CD4-positive, alpha-beta T cell treated with Interleukin-12 subunit alpha and Interleukin-12 subunit beta, for 1 hour (primary cell): ENCODE results near the gene ATXN10.

Experiments used
- DNase-seq: peaks from one replicate; pipeline ENCODE4 v3.0.0-alpha.2; 2020

ATXN10 gene

DNA sequence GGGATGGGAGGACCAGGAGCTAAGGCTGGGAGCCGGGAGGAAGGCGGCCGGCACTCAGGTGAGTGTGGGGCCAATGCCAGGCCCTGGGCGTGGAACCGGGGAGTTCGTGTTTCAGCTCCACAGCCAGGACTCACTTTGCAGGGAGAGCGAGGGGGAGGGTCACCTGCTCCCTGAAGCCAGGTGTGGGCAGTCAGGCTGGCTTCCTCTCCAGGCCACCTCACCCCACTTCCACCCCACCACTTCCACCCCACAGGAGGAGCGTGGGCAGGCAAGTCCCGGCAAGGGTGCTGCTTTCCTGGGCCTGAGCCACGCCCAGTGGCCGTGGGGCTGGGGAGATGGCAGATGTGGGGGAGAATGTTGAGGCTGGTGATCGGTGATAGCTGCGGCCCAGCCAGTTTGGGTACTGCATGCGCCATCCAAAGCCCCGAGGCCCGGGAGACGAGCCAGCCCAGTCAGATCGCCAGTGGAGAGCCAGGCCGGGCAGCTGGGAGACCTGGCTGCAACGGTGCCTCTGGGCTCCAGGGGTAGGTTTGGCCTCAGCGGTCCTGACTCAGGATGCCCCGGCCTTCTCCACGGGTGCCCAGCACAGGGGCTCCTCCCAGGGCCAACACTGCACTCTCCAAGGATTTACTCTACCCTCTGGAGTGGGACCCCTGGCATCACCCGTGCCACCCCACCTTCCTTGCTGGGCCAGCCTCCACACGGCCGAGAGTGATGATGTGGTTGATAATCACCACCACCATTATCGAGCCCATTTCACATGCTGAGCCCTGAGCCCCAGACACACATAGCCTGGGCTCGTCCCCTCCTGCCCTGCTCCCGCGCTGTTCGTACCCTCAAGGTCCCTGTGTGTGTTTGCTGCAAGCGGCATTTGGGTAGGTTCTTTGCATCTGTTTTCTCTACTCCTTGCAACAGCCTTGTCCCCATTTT lies 211.5 kb downstream of the ATXN10 start:
- no peak for DNase-seq

DNA sequence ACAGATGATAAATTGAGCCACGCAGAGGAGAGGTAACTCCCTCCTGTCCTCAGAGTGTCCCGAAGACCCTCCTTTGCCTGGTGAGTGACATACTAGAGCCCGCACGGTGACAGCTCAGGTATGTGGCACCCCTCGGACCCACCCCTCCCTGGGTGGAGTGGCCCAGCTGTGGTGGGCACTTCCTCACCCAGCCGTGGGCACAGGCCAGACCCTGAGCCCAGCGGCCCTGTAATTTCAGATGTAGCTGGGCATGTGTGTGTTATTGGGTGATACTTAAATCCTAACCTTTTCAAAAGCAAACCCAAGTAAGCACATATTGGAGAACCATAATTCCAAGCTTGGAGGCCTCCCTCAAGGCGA lies 212.2 kb downstream of the ATXN10 start:
- DNase-seq = no peak

DNA sequence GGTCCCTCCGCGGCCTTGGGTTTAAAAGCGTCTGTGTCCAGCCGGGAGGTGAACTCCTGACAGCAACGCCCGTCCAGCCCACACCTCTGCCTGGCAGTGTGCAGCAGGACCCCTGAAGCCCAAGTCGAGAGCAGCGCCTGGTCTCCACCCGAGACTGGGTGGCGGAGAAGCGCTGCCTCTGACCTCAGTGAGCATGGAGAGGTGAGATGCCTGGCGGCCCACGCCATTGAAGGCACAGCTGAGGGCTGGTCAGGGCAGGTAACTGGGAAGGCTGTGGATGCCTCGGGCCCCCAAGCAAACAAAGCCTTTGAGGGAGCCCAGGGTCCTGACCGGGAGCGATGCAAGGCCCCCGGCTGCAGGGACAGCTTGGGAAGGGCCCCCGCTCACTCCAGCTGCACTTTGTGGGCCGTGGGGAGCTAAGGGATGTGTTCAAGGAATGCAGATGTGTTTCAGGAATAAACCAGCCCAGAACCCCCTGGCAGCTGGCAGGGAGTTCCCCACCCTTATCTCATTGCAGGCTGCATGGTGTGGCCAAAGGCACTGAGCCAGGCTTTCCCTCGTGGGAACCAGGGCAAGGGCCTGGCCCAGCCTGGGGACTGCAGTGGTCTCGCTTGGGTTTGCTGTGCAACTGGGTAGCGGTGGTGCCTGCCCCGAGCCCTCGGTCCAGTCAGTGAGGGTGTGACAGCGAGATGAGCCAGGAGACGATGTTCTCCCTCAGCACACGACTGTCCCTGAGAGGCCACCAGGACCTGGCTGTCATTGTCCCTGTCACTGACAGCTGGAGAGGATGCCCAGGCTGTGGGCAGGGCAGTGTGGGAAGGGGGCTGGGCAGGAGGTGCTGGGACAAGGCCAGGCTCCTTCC lies 212.8 kb downstream of the ATXN10 start:
- DNase-seq = no peak

DNA sequence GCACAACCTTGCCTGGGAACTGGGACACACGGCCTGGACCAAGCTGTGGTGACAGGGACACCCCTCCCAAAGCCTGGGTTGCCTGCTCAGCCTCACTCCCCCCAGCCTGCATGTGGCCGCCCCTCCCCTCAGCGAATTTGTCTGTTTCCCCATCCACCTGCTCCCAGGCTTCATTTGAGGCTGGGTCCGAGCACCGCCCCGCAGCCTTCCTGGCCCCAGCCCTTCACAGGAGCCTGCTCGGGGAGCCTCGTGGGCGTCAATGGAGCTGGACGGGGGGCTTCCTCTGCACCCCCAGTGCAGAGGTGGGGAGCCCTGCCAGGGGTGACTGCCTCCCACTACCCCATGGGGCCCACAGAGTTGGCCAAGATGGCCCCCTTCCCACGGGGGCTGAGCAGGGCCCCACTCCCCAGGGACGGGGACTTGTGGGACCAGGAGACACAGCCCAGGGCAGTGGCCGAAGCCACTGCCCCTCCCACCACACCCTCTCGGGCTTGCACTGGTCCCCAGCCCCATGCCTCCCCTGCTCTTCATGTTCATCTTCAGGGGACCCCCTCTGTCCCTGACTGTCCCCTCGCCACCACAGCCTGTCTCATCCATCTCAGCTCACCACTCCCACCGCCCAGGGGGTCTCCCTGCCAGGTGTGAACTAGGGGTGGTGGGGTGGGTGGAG lies 213.7 kb downstream of the ATXN10 start:
- DNase-seq = no peak

DNA sequence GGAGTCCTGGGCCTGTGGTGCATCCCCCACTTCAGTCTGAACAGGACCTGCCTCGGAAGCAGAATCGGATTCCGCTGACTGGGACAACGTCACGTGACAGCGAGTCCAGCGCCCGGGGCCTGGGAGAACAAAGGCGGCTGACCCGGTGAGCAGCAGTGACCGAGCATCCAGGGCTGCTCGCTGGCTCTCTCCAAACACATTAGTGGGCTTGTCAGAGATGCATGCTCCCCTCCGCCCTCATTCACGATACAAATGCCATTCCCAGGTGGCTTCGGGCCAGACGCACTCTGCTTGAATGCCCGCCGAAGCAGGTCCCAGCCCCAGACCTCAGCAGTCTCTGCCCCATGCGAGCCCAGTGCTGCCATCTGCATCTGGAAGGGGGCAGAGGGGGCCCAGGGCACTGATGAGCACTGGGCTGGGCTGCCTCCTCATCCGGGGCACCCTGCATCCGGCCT lies 214.3 kb downstream of the ATXN10 start:
- no peak for DNase-seq

DNA sequence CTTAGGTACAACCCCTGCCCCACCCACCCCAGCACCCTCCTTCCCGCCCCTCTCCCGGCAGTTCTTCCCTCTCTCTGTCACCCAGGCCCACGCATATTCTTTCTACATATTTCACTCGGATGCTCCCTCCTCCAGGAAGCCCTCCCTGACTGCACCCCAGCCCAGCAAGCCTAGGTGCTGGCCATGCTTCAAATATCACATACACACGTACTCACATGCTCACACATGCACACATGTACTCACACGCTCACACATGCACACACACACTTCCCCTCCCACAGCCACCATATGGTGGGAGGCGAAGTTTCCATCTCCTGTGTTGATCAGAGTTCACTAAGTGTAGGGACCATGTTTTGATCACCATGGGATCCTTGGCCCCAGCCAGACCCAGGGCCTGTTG lies 214.9 kb downstream of the ATXN10 start:
- DNase-seq = no peak

DNA sequence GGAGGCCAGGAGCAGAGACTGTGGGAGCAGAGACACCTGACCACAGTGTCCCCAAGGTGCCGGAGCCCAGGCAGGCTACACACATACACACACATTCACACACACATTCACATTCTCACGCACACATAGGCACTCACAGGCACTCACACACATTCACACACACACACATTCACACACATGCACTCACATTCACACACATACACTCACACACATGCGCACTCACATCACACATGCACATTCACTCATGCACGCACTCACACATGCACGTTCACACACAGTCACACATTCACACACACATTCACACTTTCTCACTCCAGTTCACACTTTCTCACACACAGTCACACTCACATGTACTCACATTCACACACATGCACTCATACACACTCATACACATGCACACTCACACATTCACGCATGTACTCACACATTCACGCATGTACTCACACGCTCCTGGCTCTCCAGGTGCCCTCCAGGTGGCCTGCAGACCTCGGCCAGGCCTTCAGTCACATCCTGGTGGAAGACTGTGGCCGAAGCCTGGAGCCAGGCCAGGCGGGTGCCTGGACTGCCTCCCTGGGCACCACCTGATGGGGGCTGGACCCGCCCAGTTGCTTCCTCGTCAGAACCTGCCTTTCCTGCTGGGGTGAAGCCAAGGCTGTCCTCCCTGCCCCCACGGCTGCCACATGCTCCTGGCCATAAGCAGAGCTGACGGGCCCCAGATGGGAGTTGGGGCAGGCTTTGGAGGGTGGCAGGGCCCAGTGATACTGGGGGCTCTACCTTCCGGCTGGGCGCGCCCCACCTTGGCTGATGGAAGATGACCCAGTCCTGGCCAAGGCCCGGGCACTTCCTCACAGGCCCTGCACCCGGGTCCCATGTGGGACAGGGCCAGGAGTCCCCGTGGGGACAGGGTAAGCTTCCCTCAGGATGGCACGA lies 215.8 kb downstream of the ATXN10 start:
- DNase-seq = no peak

DNA sequence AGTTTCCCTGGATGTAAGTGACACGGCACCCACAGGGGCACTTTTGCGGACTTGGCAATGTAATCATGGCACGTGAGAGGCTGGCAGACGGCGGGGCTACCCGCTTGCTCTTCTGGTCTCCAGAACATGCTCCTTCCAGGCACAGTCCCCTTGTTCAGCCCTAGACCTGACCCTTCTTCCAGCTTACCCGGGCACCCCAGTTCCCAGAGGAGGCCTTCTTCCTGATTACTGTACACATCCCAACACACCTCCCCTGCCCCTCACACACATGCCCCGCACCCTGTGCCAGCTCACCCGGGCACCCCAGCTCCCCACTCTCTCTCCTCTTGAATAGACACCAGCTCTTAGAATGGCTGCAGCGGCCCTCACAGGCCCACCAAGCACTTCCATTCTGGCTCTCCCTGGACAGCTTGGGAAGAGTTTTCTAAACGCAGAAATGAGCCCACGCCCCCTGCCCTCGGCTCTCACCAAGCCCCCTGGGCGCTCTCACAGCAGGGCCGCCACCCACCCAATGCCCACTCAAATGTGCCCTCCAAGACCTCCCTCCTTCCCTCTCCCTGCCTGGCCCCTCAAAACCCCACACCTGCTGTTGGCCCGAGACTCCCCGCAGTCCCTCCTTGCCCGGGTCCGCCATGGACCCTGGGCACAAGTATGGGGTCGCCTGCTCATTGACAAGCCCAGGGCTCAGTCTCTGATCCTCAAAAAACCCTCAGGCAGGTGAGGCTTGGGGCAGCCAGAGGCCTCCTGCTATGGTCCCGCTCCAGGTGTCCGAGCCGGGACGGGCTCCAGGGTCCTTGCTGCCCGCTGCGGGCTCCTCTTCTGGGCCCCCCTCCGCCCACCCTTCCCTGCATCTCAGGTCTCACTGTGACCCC lies 216.8 kb downstream of the ATXN10 start:
- no peak for DNase-seq

DNA sequence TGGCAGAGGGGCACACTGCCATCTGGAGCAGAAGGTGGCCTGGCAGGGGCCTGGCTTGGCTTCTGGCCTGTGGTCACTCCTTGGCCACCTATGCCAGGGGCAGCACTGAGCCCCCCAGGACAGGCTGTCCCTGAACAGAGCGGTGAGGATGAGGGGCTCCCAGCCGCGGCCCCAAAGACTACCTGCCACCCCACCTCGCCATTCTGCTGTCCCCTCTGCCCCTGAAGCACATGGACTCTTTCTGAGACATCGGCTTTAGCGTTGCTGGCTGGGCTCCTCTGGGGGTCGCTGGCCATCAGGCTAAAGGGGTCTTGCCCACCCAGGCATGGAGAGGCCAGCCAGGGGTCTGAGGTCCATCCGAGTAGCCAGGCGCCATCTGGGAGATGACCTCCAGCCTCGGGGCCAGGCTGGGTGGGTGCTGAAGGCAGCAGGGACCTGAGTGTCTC lies 217.5 kb downstream of the ATXN10 start:
- DNase-seq = no peak

DNA sequence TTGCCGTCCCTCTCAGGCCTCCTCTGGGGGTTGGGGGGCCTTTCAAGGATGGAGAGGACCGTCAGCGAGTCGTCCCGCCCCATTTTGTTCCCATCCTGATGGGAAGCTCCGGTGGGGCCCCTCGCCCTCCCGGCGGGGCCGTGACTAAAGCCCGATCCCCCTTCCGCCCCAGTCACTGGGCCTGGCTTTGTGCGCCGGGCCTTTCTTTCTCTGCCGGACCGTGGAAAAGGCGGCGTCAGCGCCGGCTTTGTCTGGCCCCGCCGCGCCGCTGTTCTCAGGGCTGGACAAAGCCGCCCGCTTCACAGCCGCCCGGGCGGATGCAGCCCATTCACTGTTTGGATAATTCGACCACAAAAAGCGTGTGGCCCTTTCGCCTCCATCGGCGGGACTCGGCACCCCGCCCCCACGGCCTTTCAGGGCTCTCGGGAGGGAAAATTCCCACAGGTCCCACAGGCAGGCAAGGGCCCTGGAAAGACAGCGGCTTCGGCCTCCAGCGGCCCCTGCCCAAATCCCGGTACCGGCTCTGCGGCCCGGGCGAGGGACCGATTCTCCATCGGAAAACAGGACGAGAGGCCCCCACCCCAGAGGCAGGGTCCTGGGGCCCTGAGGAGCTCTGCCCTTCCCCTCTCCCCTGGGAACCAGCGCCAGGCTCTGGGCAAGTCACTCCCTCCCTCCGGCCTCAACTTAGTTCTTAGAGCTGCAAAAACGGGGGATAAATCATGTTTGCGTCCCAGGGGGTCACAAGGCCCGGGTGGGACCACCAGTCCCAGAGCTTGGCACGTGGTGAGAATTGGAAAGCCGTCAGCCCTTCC lies 218.1 kb downstream of the ATXN10 start:
- DNase-seq = no peak

DNA sequence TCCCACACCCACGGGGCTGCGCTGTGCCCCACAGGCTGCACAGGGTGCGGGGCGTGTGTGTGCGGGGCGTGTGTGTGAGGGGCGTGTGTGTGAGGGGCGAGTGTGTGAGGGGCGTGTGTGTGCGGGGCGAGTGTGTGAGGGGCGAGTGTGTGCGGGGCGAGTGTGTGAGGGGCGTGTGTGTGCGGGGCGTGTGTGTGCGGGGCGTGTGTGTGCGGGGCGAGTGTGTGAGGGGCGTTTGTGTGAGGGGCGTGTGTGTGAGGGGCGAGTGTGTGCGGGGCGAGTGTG lies 218.7 kb downstream of the ATXN10 start:
- DNase-seq = no peak

DNA sequence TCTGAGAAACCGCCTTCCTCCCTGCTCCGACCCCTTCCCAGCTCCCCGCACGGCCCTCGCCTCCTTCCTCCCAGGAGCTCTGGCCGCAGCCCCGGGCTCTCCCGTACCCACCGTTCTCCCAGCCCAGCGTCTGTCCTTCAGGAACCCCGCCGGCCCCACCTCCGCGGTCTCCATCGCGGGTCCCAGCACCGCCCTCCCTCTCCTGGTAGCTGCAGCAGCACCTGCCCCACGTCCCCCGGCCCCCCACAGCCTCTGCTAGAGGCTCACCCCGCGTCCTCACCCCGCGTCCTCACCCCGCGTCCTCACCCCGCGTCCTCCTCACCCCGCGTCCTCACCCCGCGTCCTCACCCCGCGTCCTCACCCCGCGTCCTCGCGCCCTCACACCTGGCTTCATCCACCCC lies 219.4 kb downstream of the ATXN10 start:
- no peak for DNase-seq

DNA sequence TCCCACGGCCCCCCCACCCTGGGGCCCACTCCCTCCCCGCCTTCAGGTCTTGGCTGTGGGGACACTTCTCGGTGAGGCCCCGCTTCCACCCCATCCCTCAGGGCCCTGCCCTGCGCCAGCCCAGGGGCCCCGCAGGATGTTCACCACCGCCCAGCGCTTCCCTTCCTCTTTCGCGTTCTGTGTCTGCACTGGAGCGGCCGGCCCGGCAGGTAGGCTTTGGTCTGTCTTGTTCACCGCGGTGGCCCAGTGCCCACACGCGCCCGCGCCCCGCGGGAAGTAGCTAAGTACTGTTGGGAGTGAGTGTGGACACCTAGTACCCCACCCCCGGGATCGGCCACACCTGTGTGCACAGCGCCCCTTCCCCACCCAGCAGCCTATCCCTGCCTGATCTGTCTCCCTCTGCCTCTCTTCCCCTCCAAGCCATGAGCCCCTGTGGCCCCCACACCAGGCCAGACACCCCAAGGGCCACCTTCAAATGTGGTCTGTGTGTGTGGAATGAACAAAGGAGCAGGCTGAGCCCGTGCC lies 219.9 kb downstream of the ATXN10 start:
- no peak for DNase-seq

DNA sequence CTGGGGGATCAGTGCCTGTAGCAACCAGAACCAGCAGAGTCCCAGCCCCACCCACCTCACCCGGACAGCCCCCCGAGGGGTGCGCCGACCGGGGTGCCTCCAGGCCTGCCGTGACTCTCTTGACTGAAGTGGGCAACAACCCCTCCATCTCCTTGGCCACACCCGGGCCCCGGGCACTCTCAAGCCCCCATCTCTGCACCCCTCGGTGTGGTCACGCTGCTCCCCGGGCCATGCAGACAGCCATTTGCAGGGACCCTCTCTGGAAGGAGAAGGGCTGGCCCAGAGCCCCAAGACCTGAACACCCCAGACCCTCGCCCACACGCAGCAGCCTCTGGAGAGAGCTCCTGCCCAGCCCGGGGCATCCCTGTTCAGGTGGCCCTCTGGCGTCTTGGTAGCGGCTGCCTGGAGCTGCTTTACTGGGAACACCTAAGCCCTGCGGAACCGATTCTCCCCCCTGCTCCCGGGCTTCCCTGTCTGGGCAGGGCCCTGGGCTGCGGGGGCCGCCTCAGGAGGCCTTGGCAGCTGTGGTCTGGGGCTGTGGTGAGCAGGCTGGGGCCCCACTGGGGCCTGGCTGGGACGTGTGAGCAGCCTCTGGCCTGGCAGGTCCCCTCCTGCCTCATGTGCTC lies 220.5 kb downstream of the ATXN10 start:
- no peak for DNase-seq

DNA sequence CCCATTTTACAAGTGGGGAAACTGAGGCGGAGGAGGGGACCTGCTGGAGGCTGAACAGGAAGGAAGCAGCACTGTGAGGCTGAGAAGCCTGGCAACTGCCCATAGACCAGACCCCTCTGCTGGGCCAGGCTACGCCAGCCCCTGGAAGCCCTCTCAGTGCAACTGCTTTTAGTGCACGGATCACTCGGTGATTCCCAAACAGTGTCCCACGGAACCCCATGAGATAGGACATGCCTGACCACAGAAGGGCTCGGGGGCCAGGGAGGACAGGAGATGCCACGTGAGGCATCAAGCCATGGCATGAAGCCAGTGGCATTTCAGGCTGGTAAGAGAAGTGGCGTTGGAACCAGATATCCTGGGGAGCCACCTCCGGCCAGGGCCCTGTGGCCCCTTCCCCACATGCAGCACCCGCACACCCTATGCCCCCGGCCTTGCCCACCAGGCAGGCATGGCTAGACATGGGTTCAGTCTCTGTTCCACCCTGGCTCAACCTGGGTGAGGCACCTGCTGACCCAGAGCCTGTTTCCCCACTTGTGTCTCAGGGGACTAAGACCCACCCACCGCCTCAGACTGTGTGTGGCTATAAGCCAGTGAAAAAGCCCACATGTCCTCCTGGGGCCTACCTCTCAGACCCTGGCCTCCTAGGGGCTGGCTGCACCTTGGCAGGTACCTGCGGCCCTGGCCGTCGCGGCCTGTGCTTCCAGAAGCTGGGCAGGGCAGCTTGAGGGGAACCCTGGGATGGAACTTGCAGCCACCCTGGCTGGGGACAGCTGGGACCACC lies 221.2 kb downstream of the ATXN10 start:
- no peak for DNase-seq

DNA sequence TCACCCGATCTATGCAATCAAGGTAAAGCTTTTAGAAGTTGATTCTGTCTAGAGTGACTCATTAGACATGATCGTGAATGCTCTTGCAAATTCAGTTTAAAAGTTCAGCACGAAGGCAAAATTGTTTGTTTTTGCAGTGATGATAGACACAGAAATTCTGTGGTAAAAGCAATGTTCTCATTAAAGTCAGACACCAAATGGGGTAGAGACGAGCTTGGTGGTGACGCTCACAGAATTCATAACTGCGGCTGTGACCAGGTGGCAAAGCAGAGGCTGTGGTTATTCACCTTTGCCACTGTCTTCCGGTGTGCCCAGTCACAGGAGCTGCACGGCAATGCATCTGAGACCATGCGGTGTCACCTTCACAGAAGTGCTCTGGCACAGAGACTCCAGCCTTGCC lies 221.9 kb downstream of the ATXN10 start:
- DNase-seq = no peak
